CD4-positive, alpha-beta T cell treated with Interleukin-15 for 4 hours (primary cell): ENCODE data around the gene PAPSS2.
A peak's percentile ranks its signal among the peaks of the same experiment; 100 is the strongest.
"Not testable (repeated sequence)": the region's sequence is repeated elsewhere in the genome, so short reads cannot be mapped to it uniquely, and the experiment has no call there.

ENCODE experiments used
- DNase-seq: peaks from one replicate; pipeline ENCODE4 v3.0.0-alpha.2; 2020; ENCODE audit warnings: low spot score

The PAPSS2 gene

GRCh38 chr10:87706731-87707130 is 47.1 kb downstream of the PAPSS2 start:
- DNase-seq, result no peak

- no peak for DNase-seq
Observed at GRCh38 chr10:87707254-87707653, 47.6 kb downstream of the PAPSS2 start.

- no peak for DNase-seq
Observed at GRCh38 chr10:87712913-87713616, 53.4 kb downstream of the PAPSS2 start.

- DNase-seq, result no peak
Observed at GRCh38 chr10:87713707-87714106, 54.0 kb downstream of the PAPSS2 start.

GRCh38 chr10:87715552-87716347 is 56.1 kb downstream of the PAPSS2 start:
- no peak for DNase-seq

GRCh38 chr10:87716348-87716670 is 56.6 kb downstream of the PAPSS2 start:
- no peak for DNase-seq

GRCh38 chr10:87720665-87721064 is 61.0 kb downstream of the PAPSS2 start:
- DNase-seq, result no peak

- no peak for DNase-seq
Observed at GRCh38 chr10:87721781-87722180, 62.1 kb downstream of the PAPSS2 start.

GRCh38 chr10:87722716-87723115 is 63.0 kb downstream of the PAPSS2 start:
- no peak for DNase-seq

- DNase-seq, result no peak
Observed at GRCh38 chr10:87723500-87723899, 63.8 kb downstream of the PAPSS2 start.

GRCh38 chr10:87724789-87725188 is 65.1 kb downstream of the PAPSS2 start:
- DNase-seq, result no peak

GRCh38 chr10:87729940-87730339 is 70.3 kb downstream of the PAPSS2 start:
- no peak for DNase-seq

- no peak for DNase-seq
Observed at GRCh38 chr10:87733081-87733480, 73.4 kb downstream of the PAPSS2 start.

- DNase-seq, result peak; percentile 17
Observed at GRCh38 chr10:87734987-87735827, 75.5 kb downstream of the PAPSS2 start.

- not testable (repeated sequence) for DNase-seq
Observed at GRCh38 chr10:87738253-87738652, 78.6 kb downstream of the PAPSS2 start.

GRCh38 chr10:87739703-87740102 is 80.0 kb downstream of the PAPSS2 start:
- no peak for DNase-seq

- DNase-seq, result no peak
Observed at GRCh38 chr10:87740254-87740655, 80.6 kb downstream of the PAPSS2 start.

- DNase-seq, result not testable (repeated sequence)
Observed at GRCh38 chr10:87742992-87743610, 83.4 kb downstream of the PAPSS2 start.

- DNase-seq, result no peak
Observed at GRCh38 chr10:87744606-87745005, 84.9 kb downstream of the PAPSS2 start.

- no peak for DNase-seq
Observed at GRCh38 chr10:87746911-87747310, 87.2 kb downstream of the PAPSS2 start.

- DNase-seq, result not testable (repeated sequence)
Observed at GRCh38 chr10:87748244-87748643, 88.6 kb downstream of the PAPSS2 start.

- no peak for DNase-seq
Observed at GRCh38 chr10:87750001-87750671, 90.5 kb downstream of the PAPSS2 start.
